SK-N-MC (cell line): Measurements from ENCODE around the gene CAPN1.

ENCODE experiments used
- EZH2 ChIP-seq: fragments of 200-600 bp; sonication (generic); IDR thresholded peaks from one replicate; pipeline ENCODE4 v1.6.1; 2017; ENCODE audit warnings: antibody characterized with exemption
- FOXP2 ChIP-seq: optimal IDR thresholded peaks from 2 replicates; pipeline ENCODE3; 2011; ENCODE audit warnings: mild to moderate bottlenecking, moderate library complexity; ENCODE audit not compliant: insufficient read depth; ENCODE audit errors: extremely low read length, control extremely low read depth
- POLR2AphosphoS5 ChIP-seq: IDR thresholded peaks from 2 replicates; pipeline ENCODE4 v1.6.1; 2012; ENCODE audit warnings: mild to moderate bottlenecking, low read depth, low read length, borderline replicate concordance

- TF ChIP-seq EZH2 (no peak), POLR2AphosphoS5 (no peak), FOXP2 (no peak)
These were observed 43.2 kb downstream of the CAPN1 start for GRCh38 chr11:65224930-65225278.
